T-helper 1 cell treated with Interleukin-12 subunit alpha and Interleukin-12 subunit beta and Interleukin-4 antibody, amounts not matched to agents 30 μg/mL and 1 μg/mL, for 36 hours (primary cell): ENCODE measurements around the gene GNS.
"Not testable (repeated sequence)": the region's sequence is repeated elsewhere in the genome, so short reads cannot be mapped to it uniquely, and the experiment has no call there.

ENCODE experiments used
- H3K27ac Mint-ChIP-seq: one replicate; pipeline ENCODE4 v1.8.0; 2021; ENCODE audit warnings: mild to moderate bottlenecking, mixed read lengths
- H3K27me3 Mint-ChIP-seq: one replicate; pipeline ENCODE4 v1.8.0; 2021; ENCODE audit warnings: low read depth, mixed read lengths
- H3K36me3 Mint-ChIP-seq: one replicate; pipeline ENCODE4 v1.8.0; 2021; ENCODE audit warnings: low read depth, mixed read lengths
- H3K4me1 Mint-ChIP-seq: one replicate; pipeline ENCODE4 v1.8.0; 2021; ENCODE audit warnings: low read depth, mixed read lengths
- H3K4me3 Mint-ChIP-seq: one replicate; pipeline ENCODE4 v1.8.0; 2021; ENCODE audit warnings: mild to moderate bottlenecking, moderate library complexity, mixed read lengths
- H3K9me3 Mint-ChIP-seq: one replicate; pipeline ENCODE4 v1.8.0; 2021; ENCODE audit warnings: mixed read lengths

GNS gene

GRCh38 chr12:64790166-64790565 lies 31.0 kb upstream of the GNS start:
- Mint-ChIP-seq H3K36me3 (no peaks in the 10 kb centered on the region), H3K27ac (no peak overlapping the region), H3K4me1 (no peaks in the 10 kb centered on the region), H3K4me3 (no peak overlapping the region), H3K9me3 (no peaks in the 10 kb centered on the region), H3K27me3 (peaks cover 44% of the 10 kb centered on the region)

GRCh38 chr12:64785838-64786237 lies 26.6 kb upstream of the GNS start:
- H3K27me3 Mint-ChIP-seq = peaks cover 59% of the 10 kb centered on the region

GRCh38 chr12:64782191-64782876 lies 23.1 kb upstream of the GNS start:
- H3K4me1 Mint-ChIP-seq = peaks cover 9% of the 10 kb centered on the region
- peaks cover 73% of the 10 kb centered on the region for H3K27me3 Mint-ChIP-seq
- no peak overlapping the region for H3K4me3 Mint-ChIP-seq
- H3K9me3 Mint-ChIP-seq = no peaks in the 10 kb centered on the region
- no peak overlapping the region for H3K27ac Mint-ChIP-seq
- H3K36me3 Mint-ChIP-seq = no peaks in the 10 kb centered on the region

More at GRCh38 chr12:64785838-64786237, 26.6 kb upstream of the GNS start:
- H3K36me3 Mint-ChIP-seq = no peaks in the 10 kb centered on the region
- no peak overlapping the region for H3K27ac Mint-ChIP-seq
- H3K9me3 Mint-ChIP-seq = no peaks in the 10 kb centered on the region
- no peak overlapping the region for H3K4me3 Mint-ChIP-seq
- peaks cover 9% of the 10 kb centered on the region for H3K4me1 Mint-ChIP-seq

GRCh38 chr12:64781280-64782190 lies 22.3 kb upstream of the GNS start:
- peak overlapping the region; percentile 79 for H3K4me3 Mint-ChIP-seq
- peaks cover 81% of the 10 kb centered on the region for H3K27me3 Mint-ChIP-seq
- H3K9me3 Mint-ChIP-seq = no peaks in the 10 kb centered on the region
- no peak overlapping the region for H3K27ac Mint-ChIP-seq
- H3K4me1 Mint-ChIP-seq = peaks cover 9% of the 10 kb centered on the region
- no peaks in the 10 kb centered on the region for H3K36me3 Mint-ChIP-seq

GRCh38 chr12:64780531-64781279 lies 21.5 kb upstream of the GNS start:
- Mint-ChIP-seq H3K27me3 (peaks cover 87% of the 10 kb centered on the region), H3K27ac (no peak overlapping the region), H3K36me3 (peaks cover 3% of the 10 kb centered on the region), H3K9me3 (peaks cover 7% of the 10 kb centered on the region), H3K4me1 (peaks cover 9% of the 10 kb centered on the region), H3K4me3 (peak overlapping the region; percentile 63)

- Mint-ChIP-seq H3K9me3 (peaks cover 13% of the 10 kb centered on the region), H3K36me3 (peaks cover 4% of the 10 kb centered on the region), H3K27me3 (peaks cover 87% of the 10 kb centered on the region), H3K4me1 (peaks cover 9% of the 10 kb centered on the region), H3K4me3 (peak overlapping the region; percentile 63), H3K27ac (no peak overlapping the region)
These were observed 20.9 kb upstream of the GNS start for GRCh38 chr12:64780132-64780530.

- Mint-ChIP-seq H3K9me3 (peaks cover 15% of the 10 kb centered on the region), H3K27ac (no peak overlapping the region), H3K4me3 (no peak overlapping the region), H3K27me3 (peaks cover 86% of the 10 kb centered on the region), H3K4me1 (peaks cover 9% of the 10 kb centered on the region), H3K36me3 (peaks cover 4% of the 10 kb centered on the region)
These were observed 20.3 kb upstream of the GNS start for GRCh38 chr12:64779354-64779974.

GRCh38 chr12:64775147-64775736 lies 16.0 kb upstream of the GNS start:
- H3K4me3 Mint-ChIP-seq, H3K27ac Mint-ChIP-seq, H3K36me3 Mint-ChIP-seq, H3K4me1 Mint-ChIP-seq: not testable (repeated sequence)
- peaks cover 24% of the 10 kb centered on the region for H3K9me3 Mint-ChIP-seq
- peaks cover 68% of the 10 kb centered on the region for H3K27me3 Mint-ChIP-seq

GRCh38 chr12:64773386-64773785 lies 14.2 kb upstream of the GNS start:
- Mint-ChIP-seq H3K4me1 (no peaks in the 10 kb centered on the region), H3K36me3 (peaks cover 6% of the 10 kb centered on the region), H3K4me3 (no peak overlapping the region), H3K9me3 (peaks cover 24% of the 10 kb centered on the region), H3K27ac (no peak overlapping the region), H3K27me3 (peaks cover 50% of the 10 kb centered on the region)

- Mint-ChIP-seq H3K4me3 (no peak overlapping the region), H3K27me3 (peaks cover 18% of the 10 kb centered on the region), H3K9me3 (no peaks in the 10 kb centered on the region), H3K4me1 (no peaks in the 10 kb centered on the region), H3K27ac (no peak overlapping the region), H3K36me3 (no peaks in the 10 kb centered on the region)
These were observed 8.3 kb upstream of the GNS start for GRCh38 chr12:64767495-64767894.

- H3K4me1 Mint-ChIP-seq = peaks cover 28% of the 10 kb centered on the region
- H3K27ac Mint-ChIP-seq = no peak overlapping the region
- no peaks in the 10 kb centered on the region for H3K9me3 Mint-ChIP-seq
- H3K36me3 Mint-ChIP-seq = peaks cover 3% of the 10 kb centered on the region
- H3K4me3 Mint-ChIP-seq = no peak overlapping the region
- H3K27me3 Mint-ChIP-seq = peaks cover 13% of the 10 kb centered on the region
These were observed 1.8 kb upstream of the GNS start for GRCh38 chr12:64760808-64761573.

GRCh38 chr12:64757771-64758170 lies 1.4 kb downstream of the GNS start:
- H3K27ac Mint-ChIP-seq = no peak overlapping the region
- peaks cover 7% of the 10 kb centered on the region for H3K36me3 Mint-ChIP-seq
- peaks cover 5% of the 10 kb centered on the region for H3K27me3 Mint-ChIP-seq
- H3K9me3 Mint-ChIP-seq = no peaks in the 10 kb centered on the region
- peaks cover 37% of the 10 kb centered on the region for H3K4me1 Mint-ChIP-seq
- H3K4me3 Mint-ChIP-seq = peak overlapping the region; percentile 45

- Mint-ChIP-seq H3K4me1 (peaks cover 39% of the 10 kb centered on the region), H3K27me3 (no peaks in the 10 kb centered on the region), H3K9me3 (no peaks in the 10 kb centered on the region), H3K4me3 (no peak overlapping the region), H3K27ac (no peak overlapping the region), H3K36me3 (peaks cover 9% of the 10 kb centered on the region)
These were observed 2.8 kb downstream of the GNS start for GRCh38 chr12:64756376-64756775.
